ENCODE measurements around the gene LGALS3.

Gene LGALS3

GRCh38 chr14:55103005-55103640 lies 25.9 kb upstream of the LGALS3 start:
- H3K4me3 ChIP-seq (replicated peaks; ENCODE audit: low read depth, low read length): peak overlapping the region; percentile 18
- peak; percentile 94 for DNase-seq (ENCODE audit: low read depth)
- no peak for TF ChIP-seq CTCF (IDR thresholded peaks at IDR 0.05; ENCODE audit: low read length, missing control alignments)

GRCh38 chr14:55103971-55104954 lies 24.8 kb upstream of the LGALS3 start:
- no peak for DNase-seq (ENCODE audit: low read depth)
- no peak overlapping the region for H3K4me3 ChIP-seq (replicated peaks; ENCODE audit: low read depth, low read length)
- no peak for TF ChIP-seq CTCF (IDR thresholded peaks at IDR 0.05; ENCODE audit: low read length, missing control alignments)

GRCh38 chr14:55105991-55106390 lies 23.1 kb upstream of the LGALS3 start:
- no peak overlapping the region for H3K4me3 ChIP-seq (replicated peaks; ENCODE audit: low read depth, low read length)
- no peak for TF ChIP-seq CTCF (IDR thresholded peaks at IDR 0.05; ENCODE audit: low read length, missing control alignments)
- no peak for DNase-seq (ENCODE audit: low read depth)

- peak; percentile 99 for DNase-seq (ENCODE audit: low read depth)
- no peak overlapping the region for H3K4me3 ChIP-seq (replicated peaks; ENCODE audit: low read depth, low read length)
- TF ChIP-seq CTCF (IDR thresholded peaks at IDR 0.05; ENCODE audit: low read length, missing control alignments): no peak
These were observed 21.1 kb upstream of the LGALS3 start for GRCh38 chr14:55107766-55108554.

- DNase-seq (ENCODE audit: low read depth): no peak
- no peak overlapping the region for H3K4me3 ChIP-seq (replicated peaks; ENCODE audit: low read depth, low read length)
- no peak for TF ChIP-seq CTCF (IDR thresholded peaks at IDR 0.05; ENCODE audit: low read length, missing control alignments)
These were observed 19.2 kb upstream of the LGALS3 start for GRCh38 chr14:55109836-55110235.

- no peak for DNase-seq (ENCODE audit: low read depth)
- TF ChIP-seq CTCF (IDR thresholded peaks at IDR 0.05; ENCODE audit: low read length, missing control alignments): no peak
- no peak overlapping the region for H3K4me3 ChIP-seq (replicated peaks; ENCODE audit: low read depth, low read length)
These were observed 17.8 kb upstream of the LGALS3 start for GRCh38 chr14:55111122-55111708.
